ENCODE results near the gene C13orf46.

GRCh38 chr13:113927661-113928581, 46.0 kb downstream of the C13orf46 start:
- no peak for TF ChIP-seq CEBPB (IDR thresholded peaks at IDR 0.05)
- no peak for TF ChIP-seq JUNB (IDR thresholded peaks at IDR 0.05)
- no peak for TF ChIP-seq SMC3 (IDR thresholded peaks at IDR 0.05)
- TF ChIP-seq, protein P1, sequence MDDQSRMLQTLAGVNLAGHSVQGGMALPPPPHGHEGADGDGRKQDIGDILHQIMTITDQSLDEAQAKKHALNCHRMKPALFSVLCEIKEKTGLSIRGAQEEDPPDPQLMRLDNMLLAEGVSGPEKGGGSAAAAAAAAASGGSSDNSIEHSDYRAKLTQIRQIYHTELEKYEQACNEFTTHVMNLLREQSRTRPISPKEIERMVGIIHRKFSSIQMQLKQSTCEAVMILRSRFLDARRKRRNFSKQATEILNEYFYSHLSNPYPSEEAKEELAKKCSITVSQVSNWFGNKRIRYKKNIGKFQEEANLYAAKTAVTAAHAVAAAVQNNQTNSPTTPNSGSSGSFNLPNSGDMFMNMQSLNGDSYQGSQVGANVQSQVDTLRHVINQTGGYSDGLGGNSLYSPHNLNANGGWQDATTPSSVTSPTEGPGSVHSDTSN (IDR thresholded peaks at IDR 0.05) = no peak
